K562 (cell line): ENCODE results near the gene MAP4. TPM values are rescaled to one million over a fixed set of nuclear protein-coding genes. Genes with fewer than 3 reads are reported as not detected.

Source experiments
- ATAC-seq: fragments of 200-7000 bp; cut with Tn5 transposase; 3 replicates; pipeline ENCODE4 v1.9.1; 2020; ENCODE audit warnings: moderate library complexity
- BruUV-seq: library from RNA; stranded (reverse); fragments of 400-500 nt; replicated peaks from 2 replicates; lab custom pipeline; 2021; lab: Mats Ljungman, UMichigan
- CTCF ChIA-PET: fragments of 300-600 bp; formaldehyde crosslinking; extraction: SDS; loops from one replicate; lab custom pipeline; 2021; ENCODE audit warnings: low intra/inter-chr PET ratio; lab: Yijun Ruan, JAX
- POLR2A ChIA-PET: fragments of 300-600, 350-650 bp; sonication (Branson Sonifier 250); formaldehyde crosslinking; extraction: SDS; loops from one replicate; lab custom pipeline; 2021; ENCODE audit warnings: antibody characterized with exemption, inconsistent platforms; lab: Yijun Ruan, JAX
- DNase-seq, 4 experiments: peaks; one replicate each; pipeline versions ENCODE4 v3.0.0 to v3.0.0-alpha.2; 2011 to 2018; ENCODE audit warnings: low spot score in 3 of 4, mixed read lengths in 3 of 4; ENCODE audit errors: extremely low read depth in 1 of 4
- FAIRE-seq: peaks from 2 replicates; lab custom pipeline; 2011; peaks lifted over from hg19 to GRCh38; lab: Jason Lieb, UNC
- H2AFZ ChIP-seq: 2 replicates; pipeline ENCODE4 v1.6.0; 2011; ENCODE audit warnings: low read depth, low read length, control low read depth, inconsistent platforms
- H3K27ac ChIP-seq: fragments of 200-600 bp; 3 replicates; pipeline ENCODE4 v1.8.0; 2011; ENCODE audit warnings: low read depth, mild to moderate bottlenecking, control low read depth, inconsistent platforms, low read length, moderate library complexity, mixed read lengths; ENCODE audit errors: extremely low read depth
- H3K27me3 ChIP-seq, 2 experiments: fragments of 300-600 bp in 1 of 2; 2 replicates in 1 of 2; 3 replicates in 1 of 2; pipeline versions ENCODE4 v1.6.0 to v1.8.0; 2011; ENCODE audit warnings: inconsistent platforms in 2 of 2, low read length in 2 of 2, mild to moderate bottlenecking in 1 of 2, mixed read lengths in 1 of 2, moderate library complexity in 1 of 2; ENCODE audit not compliant: control insufficient read depth in 2 of 2, insufficient read depth in 2 of 2
- H3K36me3 ChIP-seq: fragments of 300-600 bp; 3 replicates; pipeline ENCODE4 v1.8.0; 2011; ENCODE audit warnings: mild to moderate bottlenecking, low read length, inconsistent platforms; ENCODE audit not compliant: control insufficient read depth, insufficient read depth
- H3K4me1 ChIP-seq, 2 experiments: fragments of 200-600 bp in 1 of 2; replicated peaks in 1 of 2; 2 replicates in 1 of 2; 3 replicates in 1 of 2; pipeline versions ENCODE4 v1.5.1 to v1.8.0; 2011; ENCODE audit warnings: inconsistent platforms in 2 of 2, low read length in 2 of 2, mild to moderate bottlenecking in 1 of 2, mixed read lengths in 1 of 2, moderate library complexity in 1 of 2; ENCODE audit not compliant: control insufficient read depth in 2 of 2, insufficient read depth in 2 of 2
- H3K4me2 ChIP-seq: 2 replicates; pipeline ENCODE4 v1.6.1; 2011; ENCODE audit warnings: low read length, control low read depth, inconsistent platforms, mixed read lengths; ENCODE audit not compliant: insufficient read depth
- H3K4me3 ChIP-seq: fragments of 200-600 bp; sonication (generic), shearing (Covaris generic); 2 replicates; pipeline ENCODE4 v1.5.1; 2016; ENCODE audit warnings: control low read depth, inconsistent platforms
- H3K79me2 ChIP-seq: fragments of 200-600 bp; 3 replicates; pipeline ENCODE4 v1.8.0; 2011; ENCODE audit warnings: low read length, inconsistent platforms; ENCODE audit not compliant: control insufficient read depth, insufficient read depth
- H3K9ac ChIP-seq, 2 experiments: 2 replicates each; pipeline versions ENCODE4 v1.6.0 to v1.6.1; 2011; ENCODE audit warnings: low read depth in 2 of 2, low read length in 2 of 2, control low read depth in 1 of 2, inconsistent platforms in 1 of 2, mild to moderate bottlenecking in 1 of 2, mixed read lengths in 1 of 2; ENCODE audit not compliant: insufficient read depth in 1 of 2
- H3K9me1 ChIP-seq: one replicate; pipeline ENCODE4 v1.6.0; 2011; ENCODE audit warnings: inconsistent platforms, mild to moderate bottlenecking, low read length, moderate library complexity; ENCODE audit not compliant: control insufficient read depth, insufficient read depth
- H3K9me3 ChIP-seq: replicated peaks from 2 replicates; pipeline ENCODE4 v1.5.1; 2011; ENCODE audit warnings: low read depth, low read length, inconsistent platforms; ENCODE audit not compliant: control insufficient read depth, insufficient read depth
- H4K20me1 ChIP-seq: replicated peaks from 2 replicates; pipeline ENCODE4 v1.6.1; 2011; ENCODE audit warnings: low read length, inconsistent platforms, mixed read lengths; ENCODE audit not compliant: control insufficient read depth, insufficient read depth
- CAMTA2 ChIP-seq: fragments of 250-450 bp; sonication (Bioruptor Pico); conservative IDR thresholded peaks from 2 replicates; pipeline ENCODE4 v1.5.1; 2022
- CREBBP ChIP-seq: IDR thresholded peaks from one replicate; pipeline ENCODE4 v1.6.1; 2012; ENCODE audit warnings: low read depth, mild to moderate bottlenecking, control low read depth, inconsistent platforms, low read length
- GTF2E2 ChIP-seq: fragments of 200-800 bp; sonication (Bioruptor generic); IDR thresholded peaks from 2 replicates; pipeline ENCODE4 v1.6.1; 2016; ENCODE audit warnings: missing genetic modification characterization, missing compliant biosample characterization
- KLF1 ChIP-seq: fragments of 450-650 bp; IDR thresholded peaks from 2 replicates; pipeline ENCODE4 v1.6.1; 2016; ENCODE audit warnings: missing genetic modification characterization, missing compliant biosample characterization
- POLR2A ChIP-seq: fragments of 450-650 bp; conservative IDR thresholded peaks from 2 replicates; pipeline ENCODE4 v1.6.1; 2016
- RCOR1 ChIP-seq, 2 experiments: IDR thresholded peaks; 2 replicates each; pipeline ENCODE4 v1.6.1; 2012; ENCODE audit warnings: low read depth in 2 of 2, low read length in 2 of 2, borderline replicate concordance in 1 of 2, improper control_type of control experiment in 1 of 2
- SIN3A ChIP-seq, 2 experiments: fragments of 150-350 bp in 1 of 2; IDR thresholded peaks; 2 replicates each; pipeline ENCODE4 v1.6.1; 2011 to 2016; ENCODE audit warnings: borderline replicate concordance in 2 of 2, low read depth in 2 of 2, low read length in 2 of 2, mild to moderate bottlenecking in 2 of 2, moderate library complexity in 2 of 2; ENCODE audit not compliant: control insufficient read depth in 1 of 2
- ZNF445 ChIP-seq: fragments of 250-450 bp; sonication (Bioruptor Pico); IDR thresholded peaks from 2 replicates; pipeline ENCODE4 v1.4.0; 2020; ENCODE audit warnings: low read depth, mild to moderate bottlenecking, moderate library complexity
- whole genome bisulfite sequencing: fragments of 100-300 bp; shearing (Covaris generic); methylation state at CpG from one replicate; pipeline ENCODE4 v1.1.6; 2016; ENCODE audit warnings: low coverage, mixed read lengths; ENCODE audit not compliant: insufficient coverage; ENCODE audit errors: missing lambda C conversion rate; 5-methylcytosine and 5-hydroxymethylcytosine counted together
- in situ Hi-C: fragments of 300-500 bp; cut with MboI; formaldehyde crosslinking; loops from 4 replicates; pipeline ENCODE4 v1.15.0; 2018; ENCODE audit warnings: inconsistent platforms, mixed read lengths
- intact Hi-C: fragments of 100-400 bp; cut with micrococcal nuclease; formaldehyde crosslinking; loops from 2 replicates; pipeline ENCODE4 v1.14.2; 2022
- polyA plus RNA-seq, 8 experiments: library from polyadenylated mRNA; depleted of rRNA in 4 of 8; stranded (reverse) in 5 of 8; unstranded in 3 of 8; fragments of >200 nt; fragmentation: Nextera tagmentation in 2 of 8; fragmentation: Illumina TruSeq in 1 of 8; extraction: Ambion mirVana in 2 of 8; extraction: Trizol in 1 of 8; gene quantifications; 2 replicates each; pipeline versions ENCODE4 v1.2.1 to v1.2.3, GENCODE V29; 2011 to 2014; ENCODE audit warnings: inconsistent platforms in 1 of 8, missing spikeins in 1 of 8
- total RNA-seq, 7 experiments: library from RNA; depleted of rRNA in 6 of 7; stranded (reverse); fragments of >200 nt in 6 of 7; fragmentation: Illumina TruSeq in 2 of 7; extraction: Trizol in 2 of 7; gene quantifications; 2 replicates each; pipeline versions ENCODE4 v1.2.1 to v1.2.3, GENCODE V29; 2011 to 2021; ENCODE audit warnings: low replicate concordance in 1 of 7
- TF ChIP-seq, protein P1 (sequence below): sonication (generic); formaldehyde crosslinking; IDR thresholded peaks from 2 replicates; pipeline ENCODE4 v1.8.0; 2022; ENCODE audit warnings: mild to moderate bottlenecking, low read depth, missing genetic modification reagents

Gene MAP4
- total and polyA plus RNA-seq, 9 of the 15 experiments (the other 6 are each of a cell fraction or from before 2014, with no cell fraction given) = 13.3 to 141 (median 36.8) TPM

GRCh38 chr3:47854267-47854666, 161.9 kb downstream of the MAP4 start:
- H3K4me1 ChIP-seq = peaks cover 0 to 14% of the 10 kb centered on the region in 2 experiments; a peak in 2 of 5 replicates
- FAIRE-seq (no peak), ATAC-seq (no peak), DNase-seq (no peak)
- H3K36me3 ChIP-seq = peaks cover 77% of the 10 kb centered on the region; the same call in 2 of the 3 replicates
- intact Hi-C loops = loop anchor here (5.0 kb wide), 1 partner anchor 298 kb away; no protein-coding TSS in a partner anchor
- no TSS peak for BruUV-seq
- ChIA-PET CTCF (no interaction called here), POLR2A (interaction anchor here (1.0 kb wide), 2 partner anchors 10 to 11 kb away, joined by 3 read pairs; no protein-coding TSS in a partner anchor)
- TF ChIP-seq SIN3A (IDR thresholded peaks at IDR 0.05; ENCODE audit: borderline replicate concordance in 2 of 2, control insufficient read depth in 1 of 2, low read depth in 2 of 2, low read length in 2 of 2) = no peak
- no peak for TF ChIP-seq ZNF445 (CRISPR knock-in tag)
- TF ChIP-seq, protein P1, sequence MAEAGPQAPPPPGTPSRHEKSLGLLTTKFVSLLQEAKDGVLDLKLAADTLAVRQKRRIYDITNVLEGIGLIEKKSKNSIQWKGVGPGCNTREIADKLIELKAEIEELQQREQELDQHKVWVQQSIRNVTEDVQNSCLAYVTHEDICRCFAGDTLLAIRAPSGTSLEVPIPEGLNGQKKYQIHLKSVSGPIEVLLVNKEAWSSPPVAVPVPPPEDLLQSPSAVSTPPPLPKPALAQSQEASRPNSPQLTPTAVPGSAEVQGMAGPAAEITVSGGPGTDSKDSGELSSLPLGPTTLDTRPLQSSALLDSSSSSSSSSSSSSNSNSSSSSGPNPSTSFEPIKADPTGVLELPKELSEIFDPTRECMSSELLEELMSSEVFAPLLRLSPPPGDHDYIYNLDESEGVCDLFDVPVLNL (CRISPR knock-in tag) = no peak
- TF ChIP-seq CREBBP = no peak
- TF ChIP-seq POLR2A = no peak
- TF ChIP-seq KLF1 (tag) = no peak
- TF ChIP-seq RCOR1 (IDR thresholded peaks at IDR 0.05; ENCODE audit: borderline replicate concordance in 1 of 2, low read depth in 2 of 2, low read length in 2 of 2) = no peak
- TF ChIP-seq GTF2E2 = no peak
- no peak for TF ChIP-seq CAMTA2 (CRISPR knock-in tag)
- H3K9me3 ChIP-seq = no peaks in the 10 kb centered on the region
- no peak overlapping the region for H3K4me3 ChIP-seq
- no peaks in the 10 kb centered on the region for H3K27me3 ChIP-seq
- H3K9ac ChIP-seq = no peak overlapping the region
- in situ Hi-C loops = no loop called here
- no peak overlapping the region for H2AFZ ChIP-seq
- WGBS = 79% methylated on average over 9 of the region's 11 CpGs
- no peaks in the 10 kb centered on the region for H3K9me1 ChIP-seq
- no peak overlapping the region for H3K27ac ChIP-seq
- no peaks in the 10 kb centered on the region for H3K79me2 ChIP-seq
- peaks cover 14% of the 10 kb centered on the region for H4K20me1 ChIP-seq
- no peak overlapping the region for H3K4me2 ChIP-seq
